Adrenal gland (tissue), 12 donors: ENCODE results near the gene CIC. TPM values are rescaled to one million over a fixed set of nuclear protein-coding genes. Genes with fewer than 3 reads are reported as not detected.

Source experiments
- DNase-seq, 7 donors: peaks; one replicate each; pipeline ENCODE4 v3.0.0-alpha.2; 2019 to 2020
- H3K27ac ChIP-seq, 5 donors: fragments of 200-600 bp; sonication (generic) in 4 of 5; 1 replicate in 3 of 5; 2 replicates in 2 of 5; pipeline versions ENCODE4 v1.5.1 to v1.8.0; 2016 to 2020; ENCODE audit warnings: mild to moderate bottlenecking in 1 of 5
- H3K27me3 ChIP-seq: fragments of 200-600 bp; 2 replicates; pipeline ENCODE4 v1.8.0; 2021
- H3K36me3 ChIP-seq, 2 donors: fragments of 200-600 bp; replicated peaks in 1 of 2; 1 replicate in 1 of 2; 2 replicates in 1 of 2; pipeline versions ENCODE4 v1.5.1 to v1.8.0; 2018 to 2022
- H3K4me1 ChIP-seq, 2 donors: fragments of 200-600 bp; replicated peaks in 1 of 2; 1 replicate in 1 of 2; 2 replicates in 1 of 2; pipeline versions ENCODE4 v1.5.1 to v1.8.0; 2018 to 2021
- H3K4me3 ChIP-seq, 4 donors: fragments of 200-600 bp; sonication (generic) in 3 of 4; one replicate each; pipeline ENCODE4 v1.5.1; 2016 to 2018
- H3K9me3 ChIP-seq, 3 donors: fragments of 200-600 bp; sonication (generic) in 1 of 3; replicated peaks in 1 of 3; 1 replicate in 2 of 3; 2 replicates in 1 of 3; pipeline versions ENCODE4 v1.5.1 to v1.8.0; 2016 to 2021
- CTCF ChIP-seq, 6 experiments: fragments of 450-650 bp in 4 of 6; fragments of 200-600 bp in 2 of 6; sonication (generic) in 1 of 6; IDR thresholded peaks; 1 replicate in 5 of 6; 2 replicates in 1 of 6; pipeline versions ENCODE4 v1.5.1 to v1.8.0; 2016 to 2021; ENCODE audit warnings: antibody characterized with exemption in 6 of 6, mild to moderate bottlenecking in 2 of 6, moderate library complexity in 1 of 6
- POLR2A ChIP-seq, 2 donors: fragments of 450-650 bp; IDR thresholded peaks; one replicate each; pipeline ENCODE4 v1.6.1; 2017; ENCODE audit warnings: antibody characterized with exemption in 2 of 2, mild to moderate bottlenecking in 2 of 2, moderate library complexity in 1 of 2
- WGBS, 4 donors: extraction: QIAGEN DNeasy Blood & Tissue Kit in 2 of 4; methylation state at CpG; one replicate each; pipeline versions ENCODE4 v1.1.5 to v1.1.7; 2013 to 2017; 5-methylcytosine and 5-hydroxymethylcytosine counted together
- intact Hi-C, 2 donors: fragments of 100-400 bp; cut with DNase I; formaldehyde crosslinking; loops; one replicate each; pipeline versions ENCODE4 v1.14.1 to v1.15.0; 2022 to 2023
- polyA plus RNA-seq, 3 donors: library from polyadenylated mRNA; stranded (reverse); fragments of 200-250 nt in 2 of 3; fragments of 350-450 nt in 1 of 3; fragmentation: Illumina TruSeq in 1 of 3; extraction: RNeasy Lipid Tissue Mini Kit (QIAGEN cat#74804) in 1 of 3; gene quantifications; one replicate each; pipeline ENCODE4 v1.2.3, GENCODE V29; 2013 to 2014
- total RNA-seq, 9 donors: library from RNA; depleted of rRNA in 4 of 9; stranded (reverse); fragments of >200 nt in 4 of 9; fragments of 120-200 nt in 1 of 9; fragmentation: NEBNext Ultra II Directional in 1 of 9; extraction: Animal tissue kit (Norgen Biotek cat#: 25700) in 1 of 9; gene quantifications; one replicate each; pipeline versions ENCODE4 v1.1.0 to v1.2.4, GENCODE V29; 2013 to 2023
- donor health status: healthy with polysubstance abuse.
- donor health status: Bipolar disorder and iron deficiency.
- donor health status: DM: yes; HTN: yes; CAD: no.
- donor health status: DM: no; HTN: no; CAD: no.
- donor health status: DM: no; HTN: no; CAD: no.
- donor health status: DM: yes; HTN: yes; CAD: no.

Gene CIC
- total and polyA plus RNA-seq, 12 donors, result 11.9 to 171 (median 71.9) TPM

- WGBS, 4 donors, result 20 to 26% (median 24%) methylated on average over 5 to 7 of the region's 7 CpGs
- peak overlapping the region; percentile 81 to 100 (median 87) for H3K27ac ChIP-seq
- H3K27me3 ChIP-seq, result no peaks in the 10 kb centered on the region
- H3K36me3 ChIP-seq, result peaks cover 0 to 3% of the 10 kb centered on the region in 2 donors
- peak in 6 of 7 donors; percentile 67 to 82 (median 74) for DNase-seq
- TF ChIP-seq CTCF (IDR thresholded peaks at IDR 0.05) (no peak), POLR2A (IDR thresholded peaks at IDR 0.05) (no peak)
- no peaks in the 10 kb centered on the region for H3K9me3 ChIP-seq
- H3K4me3 ChIP-seq, result peak overlapping the region in 1 of 4 donors; percentile 75
- intact Hi-C loops, result no loop called here
- H3K4me1 ChIP-seq, result peaks cover 71 to 76% of the 10 kb centered on the region in 2 donors
These were observed 13.0 kb downstream of the CIC start for GRCh38 chr19:42281827-42282762.

- peaks cover 66 to 70% of the 10 kb centered on the region in 2 donors for H3K4me1 ChIP-seq
- H3K4me3 ChIP-seq, result peak overlapping the region in 1 of 4 donors; percentile 89
- WGBS, 4 donors, result 29 to 56% (median 49%) methylated on average over 3 to 4 of the region's 4 CpGs
- peaks cover 0 to 10% of the 10 kb centered on the region in 2 donors for H3K36me3 ChIP-seq
- DNase-seq, result no peak
- intact Hi-C loops, result no loop called here
- no peaks in the 10 kb centered on the region for H3K27me3 ChIP-seq
- H3K9me3 ChIP-seq, result no peaks in the 10 kb centered on the region
- peak overlapping the region; percentile 49 to 100 (median 87) for H3K27ac ChIP-seq
- TF ChIP-seq POLR2A (IDR thresholded peaks at IDR 0.05) (no peak), CTCF (IDR thresholded peaks at IDR 0.05) (no peak)
These were observed 13.8 kb downstream of the CIC start for GRCh38 chr19:42282819-42283187.

- Histone ChIP-seq H3K9me3 (no peaks in the 10 kb centered on the region), H3K4me1 (peaks cover 60 to 64% of the 10 kb centered on the region in 2 donors), H3K4me3 (peak overlapping the region in 2 of 4 donors; percentile 38 to 89), H3K27me3 (no peaks in the 10 kb centered on the region), H3K27ac (peak overlapping the region; percentile 49 to 100 (median 87)), H3K36me3 (peaks cover 0 to 16% of the 10 kb centered on the region in 2 donors)
- WGBS, 4 donors, result 1 to 8% (median 2%) methylated on average over 15 to 70 of the region's 74 CpGs
- peak; percentile 96 to 98 (median 97) for DNase-seq
- intact Hi-C loops, result no loop called here
- TF ChIP-seq POLR2A (IDR thresholded peaks at IDR 0.05) (peak; percentile 34 to 48), CTCF (IDR thresholded peaks at IDR 0.05) (no peak)
These were observed 14.4 kb downstream of the CIC start for GRCh38 chr19:42283188-42284065.

DNA sequence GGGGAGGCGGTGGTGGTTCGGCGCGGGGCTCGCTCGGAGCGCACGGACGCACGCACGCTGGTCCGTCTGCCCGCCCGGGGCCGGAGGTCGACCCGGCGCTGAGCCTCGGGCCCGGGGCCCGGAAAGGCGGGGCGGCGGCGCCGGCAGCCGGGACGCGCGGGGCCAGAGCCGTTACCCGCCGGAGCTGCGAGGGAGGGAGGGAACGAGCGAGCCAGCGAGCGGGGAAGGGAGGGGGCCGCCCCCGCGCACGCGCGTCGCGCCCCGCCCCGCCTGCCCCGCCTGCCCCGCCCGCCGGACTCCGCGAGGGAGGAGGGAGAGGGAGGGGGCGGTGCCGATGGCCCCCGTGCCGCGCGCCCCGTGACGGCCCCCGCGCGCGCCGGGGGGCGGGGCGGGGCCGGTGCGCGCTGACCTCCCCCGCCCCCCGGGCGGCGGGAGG, 15.0 kb downstream of the CIC start:
- intact Hi-C loops, result no loop called here
- H3K27ac ChIP-seq, result peak overlapping the region in 4 of 5 donors; percentile 61 to 100 (median 92)
- H3K4me3 ChIP-seq, result peak overlapping the region in 1 of 4 donors; percentile 89
- peaks cover 54 to 58% of the 10 kb centered on the region in 2 donors for H3K4me1 ChIP-seq
- H3K9me3 ChIP-seq, result no peaks in the 10 kb centered on the region
- WGBS, 4 donors, result 1% methylated on average over 75 of the region's 76 CpGs; no CpG with 5 or more reads in 3 of the 4 donors
- DNase-seq, result peak; percentile 79 to 88 (median 85)
- H3K36me3 ChIP-seq, result peaks cover 0 to 23% of the 10 kb centered on the region in 2 donors
- no peak for TF ChIP-seq CTCF (IDR thresholded peaks at IDR 0.05)
- peak; percentile 37 to 65 for TF ChIP-seq POLR2A (IDR thresholded peaks at IDR 0.05)
- no peaks in the 10 kb centered on the region for H3K27me3 ChIP-seq
